Stomach (tissue), 4 donors: ENCODE results near the gene DACH1.

Experiments used
- CTCF ChIP-seq, 7 experiments: fragments of 450-650 bp in 4 of 7; fragments of 200-600 bp in 3 of 7; sonication (generic) in 3 of 7; IDR thresholded peaks; one replicate each; pipeline ENCODE4 v1.5.1; 2016 to 2019; ENCODE audit warnings: antibody characterized with exemption in 7 of 7, control low read depth in 2 of 7, mild to moderate bottlenecking in 1 of 7
- POLR2A ChIP-seq, 4 donors: fragments of 450-650 bp; IDR thresholded peaks; one replicate each; pipeline ENCODE4 v1.6.1; 2016; ENCODE audit warnings: antibody characterized with exemption in 4 of 4, control low read depth in 2 of 4, mild to moderate bottlenecking in 1 of 4, moderate library complexity in 1 of 4

GRCh38 chr13:71590654-71591148 lies 276.3 kb downstream of the DACH1 start:
- TF ChIP-seq CTCF (IDR thresholded peaks at IDR 0.05): no peak
- TF ChIP-seq POLR2A (IDR thresholded peaks at IDR 0.05): no peak
